HCT116 (cell line): ENCODE data around the gene MND1. TPM values are rescaled to one million over a fixed set of nuclear protein-coding genes. Genes with fewer than 3 reads are reported as not detected.

Source experiments
- ATAC-seq: fragments of 200-7000 bp; cut with Tn5 transposase; 2 replicates; pipeline ENCODE4 v1.9.1; 2020; ENCODE audit warnings: mild to moderate bottlenecking, moderate library complexity
- BruUV-seq: library from RNA; stranded (reverse); fragments of 400-500 nt; replicated peaks from 2 replicates; lab custom pipeline; 2021; lab: Mats Ljungman, UMichigan
- CTCF ChIA-PET: fragments of 300-600 bp; sonication (Branson Sonifier 250); formaldehyde crosslinking; loops from one replicate; lab custom pipeline; 2021; ENCODE audit warnings: antibody characterized with exemption; lab: Charles Lee
- POLR2A ChIA-PET: fragments of 300-600, 350-600 bp; sonication (Branson Sonifier 250); formaldehyde crosslinking; loops from one replicate; lab custom pipeline; 2021; ENCODE audit warnings: antibody characterized with exemption; lab: Charles Lee
- RAD21 ChIA-PET, 2 experiments: fragments of 300-600 bp; sonication (Branson Sonifier 250); formaldehyde crosslinking; loops; one replicate each; lab custom pipeline; 2023; ENCODE audit warnings: low total read pairs in 2 of 2; ENCODE audit not compliant: uncharacterized antibody in 2 of 2, unreplicated experiment in 2 of 2, low non-redundant PET in 1 of 2; lab: Charles Lee
- DNase-seq: peaks from one replicate; pipeline ENCODE4 v3.0.0-alpha.2; 2010; ENCODE audit warnings: low read depth, low spot score
- H2AFZ ChIP-seq: fragments of 200-600 bp; shearing (Covaris generic), sonication (generic); 2 replicates; pipeline ENCODE4 v1.6.1; 2017; ENCODE audit warnings: low read depth, mixed run types, mixed read lengths, antibody characterized with exemption, low read length; ENCODE audit not compliant: poor library complexity, severe bottlenecking
- H3K27ac ChIP-seq: 2 replicates; pipeline ENCODE4 v1.5.1; 2012; ENCODE audit warnings: low read depth, low read length
- H3K27me3 ChIP-seq: fragments of 200-600 bp; sonication (generic); 2 replicates; pipeline ENCODE4 v1.6.1; 2016; ENCODE audit warnings: mixed run types, low read length, mixed read lengths; ENCODE audit not compliant: insufficient read depth
- H3K36me3 ChIP-seq, 2 experiments: fragments of 200-500 bp in 1 of 2; fragments of 200-600 bp in 1 of 2; sonication (Bioruptor generic) in 1 of 2; sonication (generic) in 1 of 2; 2 replicates each; pipeline versions ENCODE4 v1.5.1 to v1.6.1; 2014 to 2016; ENCODE audit warnings: low read length in 2 of 2, inconsistent platforms in 1 of 2, mixed read lengths in 1 of 2, mixed run types in 1 of 2; ENCODE audit not compliant: insufficient read depth in 2 of 2, control insufficient read depth in 1 of 2
- H3K4me1 ChIP-seq, 2 experiments: fragments of 200-600 bp in 1 of 2; sonication (generic) in 1 of 2; 2 replicates each; pipeline versions ENCODE4 v1.5.1 to v1.6.1; 2012 to 2017; ENCODE audit warnings: low read length in 2 of 2, inconsistent platforms in 1 of 2, mild to moderate bottlenecking in 1 of 2, mixed read lengths in 1 of 2, mixed run types in 1 of 2, moderate library complexity in 1 of 2; ENCODE audit not compliant: insufficient read depth in 2 of 2, control insufficient read depth in 1 of 2
- H3K4me2 ChIP-seq: fragments of 200-600 bp; sonication (generic); 2 replicates; pipeline ENCODE4 v1.6.1; 2017; ENCODE audit warnings: mixed run types, low read length, mixed read lengths
- H3K4me3 ChIP-seq, 2 experiments: fragments of 200-600 bp in 1 of 2; sonication (generic) in 1 of 2; replicated peaks in 1 of 2; 2 replicates each; pipeline ENCODE4 v1.5.1; 2011 to 2016; ENCODE audit warnings: low read length in 2 of 2, control low read depth in 1 of 2, low read depth in 1 of 2, mild to moderate bottlenecking in 1 of 2, mixed read lengths in 1 of 2, mixed run types in 1 of 2
- H3K79me2 ChIP-seq: fragments of 200-600 bp; sonication (generic); 2 replicates; pipeline ENCODE4 v1.6.1; 2017; ENCODE audit warnings: mild to moderate bottlenecking, mixed run types, low read length, moderate library complexity, mixed read lengths; ENCODE audit not compliant: insufficient read depth
- H3K9ac ChIP-seq: fragments of 200-600 bp; sonication (generic); 2 replicates; pipeline ENCODE4 v1.6.1; 2016; ENCODE audit warnings: low read length, mixed read lengths
- H3K9me2 ChIP-seq: fragments of 200-600 bp; sonication (generic), shearing (Covaris generic); 2 replicates; pipeline ENCODE4 v1.6.1; 2017; ENCODE audit warnings: mixed run types, mild to moderate bottlenecking, moderate library complexity; ENCODE audit not compliant: insufficient read depth
- H3K9me3 ChIP-seq, 2 experiments: fragments of 200-500 bp in 1 of 2; fragments of 200-600 bp in 1 of 2; sonication (Bioruptor generic) in 1 of 2; sonication (generic) in 1 of 2; 2 replicates each; pipeline ENCODE4 v1.6.1; 2014 to 2017; ENCODE audit warnings: low read length in 2 of 2, mixed read lengths in 2 of 2, inconsistent platforms in 1 of 2, low read depth in 1 of 2, mild to moderate bottlenecking in 1 of 2, mixed run types in 1 of 2, moderate library complexity in 1 of 2; ENCODE audit not compliant: control insufficient read depth in 1 of 2, insufficient read depth in 1 of 2
- H4K20me1 ChIP-seq: fragments of 200-600 bp; sonication (generic), shearing (Covaris generic); 2 replicates; pipeline ENCODE4 v1.6.1; 2017; ENCODE audit warnings: mixed run types, mild to moderate bottlenecking, moderate library complexity; ENCODE audit not compliant: insufficient read depth
- ATF3 ChIP-seq: IDR thresholded peaks from 2 replicates; pipeline ENCODE4 v1.6.1; 2012
- CBX3 ChIP-seq: IDR thresholded peaks from 2 replicates; pipeline ENCODE4 v1.6.1; 2012; ENCODE audit warnings: low read depth
- CEBPB ChIP-seq: IDR thresholded peaks from 2 replicates; pipeline ENCODE4 v1.6.1; 2012; ENCODE audit warnings: low read depth
- CTCF ChIP-seq, 3 experiments: fragments of 200-600 bp in 1 of 3; sonication (generic) in 1 of 3; IDR thresholded peaks in 2 of 3; conservative IDR thresholded peaks in 1 of 3; 2 replicates each; pipeline ENCODE4 v1.5.1; 2012 to 2017; ENCODE audit warnings: low read depth in 2 of 3, low read length in 2 of 3, antibody characterized with exemption in 1 of 3, borderline replicate concordance in 1 of 3, control low read depth in 1 of 3, mild to moderate bottlenecking in 1 of 3, mixed read lengths in 1 of 3, mixed run types in 1 of 3, moderate library complexity in 1 of 3; ENCODE audit not compliant: insufficient read depth in 1 of 3
- EZH2phosphoT487 ChIP-seq: fragments of 200-600 bp; IDR thresholded peaks from 2 replicates; pipeline ENCODE4 v1.6.1; 2018; ENCODE audit warnings: antibody characterized with exemption, borderline replicate concordance
- FOSL1 ChIP-seq: IDR thresholded peaks from 2 replicates; pipeline ENCODE4 v1.6.1; 2012; ENCODE audit warnings: low read depth
- MAX ChIP-seq: IDR thresholded peaks from 2 replicates; pipeline ENCODE4 v1.6.1; 2012
- POLR2AphosphoS5 ChIP-seq: IDR thresholded peaks from 2 replicates; pipeline ENCODE4 v1.6.1; 2011; ENCODE audit warnings: mild to moderate bottlenecking, low read depth, low read length, moderate library complexity
- SIN3A ChIP-seq: IDR thresholded peaks from 2 replicates; pipeline ENCODE4 v1.6.1; 2012; ENCODE audit warnings: low read depth
- TCF7L2 ChIP-seq: IDR thresholded peaks from 2 replicates; pipeline ENCODE4 v1.7.0; 2011; ENCODE audit warnings: borderline replicate concordance, inconsistent platforms; ENCODE audit not compliant: insufficient read depth, insufficient read length; ENCODE audit errors: extremely low read depth
- YY1 ChIP-seq: IDR thresholded peaks from 2 replicates; pipeline ENCODE4 v1.6.1; 2011; ENCODE audit warnings: low read length, low read depth, moderate library complexity, mild to moderate bottlenecking; ENCODE audit not compliant: insufficient replicate concordance; ENCODE audit errors: extremely low read depth
- ZBTB33 ChIP-seq: IDR thresholded peaks from 2 replicates; pipeline ENCODE4 v1.6.1; 2011; ENCODE audit warnings: mild to moderate bottlenecking, low read length, moderate library complexity; ENCODE audit not compliant: insufficient replicate concordance; ENCODE audit errors: extremely low read depth
- ZFX ChIP-seq: fragments of 450-650 bp; IDR thresholded peaks from 2 replicates; pipeline ENCODE4 v1.6.1; 2017
- ZNF274 ChIP-seq: fragments of 200-500 bp; sonication (Bioruptor generic); IDR thresholded peaks from 2 replicates; pipeline ENCODE4 v1.6.1; 2014; ENCODE audit warnings: mild to moderate bottlenecking, low read depth, low read length, inconsistent platforms
- intact Hi-C: fragments of 100-400 bp; cut with micrococcal nuclease; formaldehyde crosslinking; loops from 2 replicates; pipeline ENCODE4 v1.10.0; 2022
- total RNA-seq: library from RNA; stranded (reverse); gene quantifications from one replicate; pipeline ENCODE4 v1.2.1, GENCODE V29; 2021; ENCODE audit not compliant: unreplicated experiment
- TF ChIP-seq, protein P1 (sequence below): IDR thresholded peaks from 2 replicates; pipeline ENCODE4 v1.6.1; 2012; ENCODE audit warnings: low read depth

MND1 gene
- total RNA-seq, 1 experiment from 2014 or later, result 29.9 TPM

DNA sequence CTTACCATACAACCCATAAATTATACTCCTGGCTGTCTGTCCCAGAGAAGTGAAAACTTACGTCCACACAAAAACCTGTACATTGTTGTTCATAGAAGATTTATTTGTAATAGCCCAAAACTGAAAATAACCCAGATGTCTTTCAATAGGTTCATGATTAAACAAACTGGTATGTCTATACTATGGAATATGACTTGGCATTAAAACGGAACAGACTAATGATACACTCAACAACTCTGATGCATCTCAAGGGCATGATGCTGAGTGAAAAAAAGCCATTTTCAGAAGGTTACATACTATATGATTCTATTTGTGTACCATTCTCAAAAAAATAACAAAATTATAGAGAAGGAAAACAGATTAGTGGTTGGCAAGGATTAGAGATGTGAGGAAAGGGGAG lies 11.6 kb upstream of the MND1 start:
- Histone ChIP-seq H3K9me2 (0 out of 2 replicates have a peak, but pooled peaks cover 2% of the 10 kb centered on the region), H3K9ac (no peak overlapping the region), H3K4me3 (no peak overlapping the region), H3K4me1 (no peaks in the 10 kb centered on the region), H3K4me2 (no peak overlapping the region), H3K36me3 (no peaks in the 10 kb centered on the region; a peak in 1 of 4 replicates), H3K27ac (no peak overlapping the region), H3K79me2 (no peaks in the 10 kb centered on the region), H3K9me3 (no peaks in the 10 kb centered on the region), H4K20me1 (no peaks in the 10 kb centered on the region), H2AFZ (no peak overlapping the region), H3K27me3 (no peaks in the 10 kb centered on the region)
- DNase-seq (no peak), ATAC-seq (no peak)
- TF ChIP-seq EZH2phosphoT487 (no peak), YY1 (no peak), CTCF (IDR thresholded peaks at IDR 0.05 in 2 of 3, conservative IDR thresholded peaks at IDR 0.05 in 1 of 3; ENCODE audit: borderline replicate concordance in 1 of 3, insufficient read depth in 1 of 3, low read depth in 2 of 3, low read length in 2 of 3) (no peak), ZNF274 (no peak), TCF7L2 (no peak), FOSL1 (no peak), ZFX (no peak), CEBPB (no peak), ZBTB33 (no peak), ATF3 (no peak), CBX3 (no peak), POLR2AphosphoS5 (no peak), MAX (no peak), SIN3A (no peak)
- TF ChIP-seq, protein P1, sequence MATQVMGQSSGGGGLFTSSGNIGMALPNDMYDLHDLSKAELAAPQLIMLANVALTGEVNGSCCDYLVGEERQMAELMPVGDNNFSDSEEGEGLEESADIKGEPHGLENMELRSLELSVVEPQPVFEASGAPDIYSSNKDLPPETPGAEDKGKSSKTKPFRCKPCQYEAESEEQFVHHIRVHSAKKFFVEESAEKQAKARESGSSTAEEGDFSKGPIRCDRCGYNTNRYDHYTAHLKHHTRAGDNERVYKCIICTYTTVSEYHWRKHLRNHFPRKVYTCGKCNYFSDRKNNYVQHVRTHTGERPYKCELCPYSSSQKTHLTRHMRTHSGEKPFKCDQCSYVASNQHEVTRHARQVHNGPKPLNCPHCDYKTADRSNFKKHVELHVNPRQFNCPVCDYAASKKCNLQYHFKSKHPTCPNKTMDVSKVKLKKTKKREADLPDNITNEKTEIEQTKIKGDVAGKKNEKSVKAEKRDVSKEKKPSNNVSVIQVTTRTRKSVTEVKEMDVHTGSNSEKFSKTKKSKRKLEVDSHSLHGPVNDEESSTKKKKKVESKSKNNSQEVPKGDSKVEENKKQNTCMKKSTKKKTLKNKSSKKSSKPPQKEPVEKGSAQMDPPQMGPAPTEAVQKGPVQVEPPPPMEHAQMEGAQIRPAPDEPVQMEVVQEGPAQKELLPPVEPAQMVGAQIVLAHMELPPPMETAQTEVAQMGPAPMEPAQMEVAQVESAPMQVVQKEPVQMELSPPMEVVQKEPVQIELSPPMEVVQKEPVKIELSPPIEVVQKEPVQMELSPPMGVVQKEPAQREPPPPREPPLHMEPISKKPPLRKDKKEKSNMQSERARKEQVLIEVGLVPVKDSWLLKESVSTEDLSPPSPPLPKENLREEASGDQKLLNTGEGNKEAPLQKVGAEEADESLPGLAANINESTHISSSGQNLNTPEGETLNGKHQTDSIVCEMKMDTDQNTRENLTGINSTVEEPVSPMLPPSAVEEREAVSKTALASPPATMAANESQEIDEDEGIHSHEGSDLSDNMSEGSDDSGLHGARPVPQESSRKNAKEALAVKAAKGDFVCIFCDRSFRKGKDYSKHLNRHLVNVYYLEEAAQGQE, result no peak
- intact Hi-C loops, result no loop called here
- ChIA-PET RAD21 (no interaction called here), CTCF (no interaction called here), POLR2A (no interaction called here)
- no TSS peak for BruUV-seq
